ENCODE measurements around the gene PLAGL1.

GRCh38 chr6:143980921-143981320, 27.1 kb downstream of the PLAGL1 start:
- TF ChIP-seq CTCF (CRISPR knock-in tag; IDR thresholded peaks at IDR 0.05), result no peak
- no peak for TF ChIP-seq ZFP36L1 (CRISPR knock-in tag; IDR thresholded peaks at IDR 0.05)
- TF ChIP-seq EZH2 (conservative IDR thresholded peaks at IDR 0.05; ENCODE audit: low read depth, low read length), result no peak
